ENCODE results near the gene MYEOV.

The MYEOV gene

DNA sequence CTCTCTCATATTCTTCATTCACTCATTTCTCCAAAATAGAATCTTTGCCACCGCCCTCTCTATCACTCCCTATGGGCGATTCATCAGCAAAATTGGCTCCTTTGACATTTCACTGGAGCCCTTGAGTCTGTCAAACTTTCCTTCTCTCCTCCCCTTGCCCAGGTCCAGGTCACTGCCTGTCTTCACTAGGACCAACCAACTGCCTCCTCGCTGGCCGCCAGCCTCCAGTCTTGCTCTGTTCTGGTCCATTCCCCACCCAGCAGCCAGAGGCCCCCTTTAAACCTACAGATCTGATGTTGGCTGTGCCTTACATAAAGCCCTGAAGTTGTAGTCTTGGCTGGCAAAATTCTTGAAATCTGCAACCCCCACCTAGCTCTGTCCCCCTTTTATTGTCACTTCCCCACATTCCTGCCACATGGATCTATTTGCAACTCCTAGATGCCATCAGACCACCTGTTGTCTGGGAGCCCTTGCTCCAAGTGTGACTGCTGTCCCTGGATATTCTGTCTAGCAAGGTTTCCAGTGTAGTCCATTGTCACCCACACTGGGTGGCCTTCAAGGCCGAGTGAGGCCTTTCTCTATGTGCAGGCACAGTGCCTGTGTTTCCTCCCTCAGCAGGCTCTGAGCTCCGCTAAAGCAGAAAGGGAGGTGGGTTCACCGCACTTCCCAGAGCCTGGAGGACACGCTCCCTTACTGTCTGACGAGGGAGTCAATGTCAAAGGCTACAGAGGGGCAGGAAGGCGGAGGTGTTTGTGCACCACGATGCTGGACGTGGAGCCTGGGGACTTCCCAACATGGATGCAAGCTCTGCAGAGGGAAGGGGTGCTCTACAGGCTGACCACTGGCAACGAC, 25.5 kb downstream of the MYEOV start:
- no peak for DNase-seq

- DNase-seq, result no peak
Measured at GRCh38 chr11:69320326-69320725, 26.4 kb downstream of the MYEOV start.

GRCh38 chr11:69320756-69321741, 27.1 kb downstream of the MYEOV start:
- DNase-seq, result no peak

- DNase-seq, result no peak
Measured at GRCh38 chr11:69321877-69322361, 28.0 kb downstream of the MYEOV start.

DNA sequence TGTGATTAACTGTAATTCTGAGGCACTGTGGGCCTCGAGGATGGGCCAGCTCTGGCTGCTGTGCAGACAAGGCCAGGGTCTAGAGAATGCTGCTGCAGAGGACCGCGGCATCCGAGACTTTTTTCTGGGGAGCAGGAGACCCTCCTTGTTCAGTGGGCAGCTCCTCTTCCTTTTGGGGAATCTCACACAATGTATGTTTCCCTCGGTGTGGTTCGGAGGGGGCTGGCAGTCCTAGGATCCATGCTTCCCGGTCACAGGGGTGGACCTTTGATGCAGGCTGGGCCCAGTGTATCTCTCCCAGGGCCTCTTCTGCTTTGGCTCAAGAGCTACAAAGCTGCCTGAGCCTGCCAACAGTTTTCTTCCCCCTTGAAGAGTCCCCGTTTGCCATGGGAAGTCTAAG, 31.5 kb downstream of the MYEOV start:
- no peak for DNase-seq

DNA sequence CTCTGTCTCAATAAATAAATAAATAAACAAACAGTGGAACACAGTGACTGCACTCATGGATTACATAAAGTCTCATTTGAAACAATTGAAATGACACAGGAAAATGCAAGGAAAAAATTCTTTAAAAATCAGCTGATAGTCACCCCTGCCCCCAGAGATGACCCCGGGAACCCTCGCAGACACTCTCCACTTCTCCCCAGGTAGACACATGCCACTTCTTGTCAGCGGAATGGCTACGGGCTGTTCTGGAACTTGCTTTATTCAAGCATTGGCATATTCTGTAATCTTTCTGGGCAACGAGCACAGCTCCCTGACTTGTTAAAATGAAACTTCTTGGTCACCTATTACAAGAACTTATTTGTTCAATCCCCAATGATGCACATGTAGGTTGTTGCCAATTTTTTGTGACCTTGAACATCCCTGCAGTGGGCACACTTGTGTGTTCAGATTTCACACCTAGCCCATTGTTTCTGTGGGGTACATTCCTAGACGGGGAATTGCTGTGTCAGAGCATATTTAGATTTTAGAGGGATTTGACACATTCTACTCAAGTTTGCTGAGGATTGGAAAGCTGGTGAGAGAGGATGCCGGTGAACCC, 32.8 kb downstream of the MYEOV start:
- no peak for DNase-seq

- DNase-seq, result no peak
Measured at GRCh38 chr11:69327741-69328191, 33.8 kb downstream of the MYEOV start.

DNA sequence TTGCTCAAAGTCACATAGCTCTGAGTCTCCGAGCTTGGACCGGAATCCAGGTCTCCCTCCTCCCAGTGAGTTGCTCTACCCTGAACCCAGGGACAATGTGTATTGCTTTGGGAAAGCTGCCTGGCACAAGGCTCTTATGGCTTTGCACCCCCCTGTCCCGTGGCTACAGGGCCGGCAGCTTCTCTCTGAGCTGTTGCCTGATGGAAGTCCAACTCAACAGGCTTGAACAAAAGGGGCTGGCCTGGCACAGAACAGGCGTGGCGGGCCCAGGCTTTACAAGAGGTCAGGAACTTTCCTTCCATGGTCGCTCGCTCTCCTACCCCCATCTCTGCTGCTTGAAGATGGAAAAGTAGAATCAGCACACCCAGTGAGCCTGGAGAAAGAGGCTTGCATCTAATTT, 34.3 kb downstream of the MYEOV start:
- no peak for DNase-seq

GRCh38 chr11:69329581-69329980, 35.6 kb downstream of the MYEOV start:
- DNase-seq, result no peak

DNA sequence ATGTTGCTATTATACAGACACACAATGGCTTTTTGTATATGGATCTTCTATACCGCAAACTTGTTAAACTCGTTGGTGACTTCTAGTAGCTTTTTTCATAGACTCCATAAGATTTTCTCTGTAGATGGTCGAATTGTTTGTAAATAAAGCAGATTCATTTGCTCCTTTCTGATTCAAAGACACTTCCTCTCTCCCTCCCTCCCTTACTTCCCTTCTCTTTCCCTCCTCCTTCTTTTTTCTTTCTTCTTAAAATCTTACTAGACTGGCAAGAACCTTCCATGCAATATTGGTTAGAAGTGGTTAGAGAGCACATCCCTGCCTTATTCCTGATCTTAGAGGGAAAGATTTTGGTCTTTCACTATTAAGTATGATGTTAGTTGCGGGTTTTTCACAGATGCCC, 36.4 kb downstream of the MYEOV start:
- DNase-seq, result no peak

- no peak for DNase-seq
Measured at GRCh38 chr11:69333149-69333710, 39.3 kb downstream of the MYEOV start.

- DNase-seq, result no peak
Measured at GRCh38 chr11:69333879-69334278, 39.9 kb downstream of the MYEOV start.

DNA sequence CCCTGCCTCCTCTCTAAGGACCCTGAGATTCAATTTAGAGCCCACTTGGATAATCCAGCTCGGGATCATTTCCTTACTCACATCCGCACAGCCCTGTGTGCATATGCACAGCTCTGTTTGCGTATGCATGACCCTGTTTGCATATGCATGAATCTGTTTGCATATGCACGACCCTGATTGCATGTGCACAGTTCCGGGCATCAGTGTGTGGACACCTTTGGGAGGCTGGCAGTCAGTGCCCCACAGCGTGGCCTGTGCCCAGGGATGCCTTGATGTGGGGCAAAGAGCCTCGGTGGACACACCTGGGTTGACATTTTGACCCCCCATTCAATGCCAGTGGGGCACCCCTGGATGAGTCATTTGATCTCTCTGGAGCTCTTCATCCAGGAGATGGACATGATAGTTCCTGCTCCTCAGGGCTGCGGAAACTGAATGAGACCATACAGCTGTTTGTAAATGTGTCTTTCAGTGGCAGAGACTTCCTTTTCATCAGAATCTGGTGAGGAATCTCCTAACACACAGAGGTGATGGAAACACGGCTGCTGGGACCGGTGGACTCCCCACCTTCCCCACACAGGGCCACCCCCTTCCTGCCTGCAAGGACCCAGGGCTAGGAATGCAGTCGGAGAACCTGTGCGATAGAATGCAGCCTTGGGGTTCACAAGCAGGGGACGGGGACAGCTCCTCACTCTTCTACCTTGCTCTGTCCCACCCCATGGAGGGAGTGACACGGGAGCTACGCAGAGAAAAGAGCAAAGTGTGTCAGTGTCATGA, 41.2 kb downstream of the MYEOV start:
- DNase-seq, result no peak

GRCh38 chr11:69335781-69336405, 41.9 kb downstream of the MYEOV start:
- DNase-seq, result no peak

DNA sequence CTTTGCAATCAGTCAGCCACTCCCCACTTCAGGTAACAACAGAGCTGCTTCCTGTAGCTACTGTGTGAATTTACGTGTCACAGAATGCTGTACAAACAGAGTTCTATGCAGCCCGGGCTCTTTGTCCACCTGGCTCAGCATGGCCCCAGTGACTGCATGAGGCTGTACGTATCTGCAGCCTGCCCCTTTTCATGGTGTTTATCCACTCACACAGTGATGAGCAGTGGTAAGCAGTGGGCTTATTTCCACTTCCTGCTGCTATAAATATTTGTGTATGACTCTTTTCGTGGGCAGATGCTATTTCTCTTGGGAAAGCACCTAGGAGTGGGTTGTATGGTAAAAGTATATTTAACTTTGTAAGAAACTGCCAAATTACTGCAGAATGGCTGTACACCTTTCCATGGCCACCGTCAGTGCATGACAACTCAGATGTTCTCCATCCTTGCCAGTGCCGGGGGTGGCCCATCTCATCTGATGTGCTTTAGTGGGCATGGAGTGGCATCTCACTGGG, 43.3 kb downstream of the MYEOV start:
- DNase-seq, result peak; percentile 36 to 42

DNA sequence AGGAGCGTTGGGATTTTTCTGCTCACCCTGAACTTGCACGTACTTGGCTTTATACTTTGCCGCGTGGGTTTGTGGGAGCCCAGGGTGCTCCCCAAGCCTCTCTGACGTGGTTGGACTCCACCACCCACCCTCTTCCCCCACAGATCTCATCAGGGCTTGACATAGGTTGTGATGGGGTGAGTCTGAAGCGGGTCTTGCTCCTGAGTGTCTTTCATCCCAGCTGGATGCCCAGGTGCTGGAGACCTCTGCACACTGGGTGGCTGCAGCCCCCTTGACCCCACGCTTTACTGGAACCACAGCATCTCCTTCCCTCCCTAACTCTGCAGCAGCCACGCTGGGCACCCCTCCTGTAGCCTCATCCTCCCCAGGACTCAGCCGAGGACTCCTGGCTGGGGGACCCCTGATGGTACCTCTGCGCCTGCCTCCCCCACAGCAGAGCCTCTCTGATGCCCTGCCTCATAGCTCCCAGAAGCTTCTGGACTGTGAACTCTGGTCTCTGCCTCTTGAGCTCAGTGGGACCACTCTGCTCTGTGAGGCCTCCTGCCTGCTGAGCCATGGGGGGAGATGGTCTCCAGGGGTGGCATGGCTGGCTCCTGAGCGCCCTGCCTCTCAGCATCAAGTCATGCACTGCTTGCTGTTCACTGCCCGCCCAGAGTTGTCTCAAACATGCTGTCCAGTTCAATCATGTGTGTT, 45.2 kb downstream of the MYEOV start:
- no peak for DNase-seq

DNA sequence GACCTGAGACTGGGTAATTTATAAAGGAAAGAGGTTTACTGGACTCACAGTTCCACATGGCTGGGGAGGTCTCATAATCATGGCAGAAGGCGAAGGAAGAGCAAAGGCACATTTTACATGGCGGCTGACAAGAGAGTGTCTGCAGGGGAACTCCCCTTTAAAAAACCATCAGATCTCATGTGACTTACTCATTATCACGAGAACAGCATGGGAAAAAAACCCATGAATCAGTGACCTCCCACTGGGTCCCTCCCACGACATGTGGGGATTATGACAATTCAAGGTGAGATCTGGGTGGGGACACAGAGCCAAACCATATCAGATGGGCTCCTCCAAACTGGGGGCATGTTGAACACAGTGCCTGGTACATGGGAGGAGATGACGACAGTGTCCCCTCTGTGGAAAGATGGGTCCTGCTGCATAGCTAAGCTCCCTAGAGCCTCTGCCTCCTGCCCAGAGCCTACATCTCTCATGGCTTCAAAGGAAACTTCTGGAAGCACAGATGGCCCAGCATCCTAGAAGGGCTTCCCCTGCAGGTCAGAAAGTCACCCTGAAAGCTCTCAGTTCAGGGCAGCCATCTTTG, 46.1 kb downstream of the MYEOV start:
- peak; percentile 8 to 21 for DNase-seq

DNA sequence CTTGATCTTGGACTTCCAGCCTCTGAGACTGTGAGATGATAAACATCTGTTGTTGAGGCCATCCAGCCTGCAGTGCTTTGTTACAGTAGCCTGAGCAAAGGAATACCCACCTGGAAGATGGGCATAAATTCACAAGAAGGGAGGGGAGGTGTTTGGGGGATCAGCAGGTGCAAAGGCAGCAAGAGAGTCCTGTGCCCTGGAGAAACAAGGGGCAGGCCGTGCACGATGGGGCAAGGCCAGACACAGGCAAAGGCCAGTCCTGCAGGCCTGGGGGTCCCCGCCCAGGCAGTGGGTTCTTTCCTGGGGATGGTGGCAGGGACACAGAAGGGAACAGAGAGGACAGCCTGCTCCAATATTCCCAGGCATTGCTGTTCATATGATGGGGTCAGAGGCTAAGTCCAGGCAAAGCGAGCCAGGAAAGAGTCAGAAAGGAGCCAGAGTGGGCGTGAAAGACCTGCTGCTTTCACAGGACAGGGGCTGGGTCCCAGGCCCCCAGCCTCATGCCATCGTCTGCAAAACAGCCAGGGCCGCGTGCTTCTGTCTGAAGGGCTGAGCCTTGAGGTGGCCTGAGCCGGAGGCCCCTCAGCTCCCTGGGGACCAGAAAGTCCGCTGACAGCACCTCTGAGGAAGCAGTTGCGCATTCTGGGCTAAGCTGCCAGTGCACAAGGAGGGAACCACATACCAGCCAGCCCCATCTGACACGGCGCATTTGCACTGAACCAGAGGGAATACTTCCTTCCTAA, 48.8 kb downstream of the MYEOV start:
- DNase-seq, result no peak
